ENCODE data around the gene MAGI2.

MAGI2 gene

GRCh38 chr7:78203042-78203720, 1250.3 kb downstream of the MAGI2 start:
- no peaks in the 10 kb centered on the region for H3K4me1 ChIP-seq (ENCODE audit: insufficient read depth, low read length, poor library complexity, severe bottlenecking)
- no peaks in the 10 kb centered on the region for H3K27me3 ChIP-seq (ENCODE audit: insufficient read depth, low read length, poor library complexity, severe bottlenecking)
- no peak overlapping the region for H3K4me2 ChIP-seq (ENCODE audit: low read depth, low read length, poor library complexity, severe bottlenecking)
- no peak overlapping the region for H3K4me3 ChIP-seq (ENCODE audit: low read length, poor library complexity, severe bottlenecking)
- no peaks in the 10 kb centered on the region for H3K79me2 ChIP-seq (ENCODE audit: insufficient read depth, low read length)
- H3K9me3 ChIP-seq (ENCODE audit: insufficient read depth, low read depth, low read length) = no peaks in the 10 kb centered on the region
- no peaks in the 10 kb centered on the region for H3K9me2 ChIP-seq (replicated peaks; ENCODE audit: low read depth, low read length)
- no peaks in the 10 kb centered on the region for H3F3A ChIP-seq (ENCODE audit: low read depth)
- H3K36me3 ChIP-seq (ENCODE audit: insufficient read depth, low read length) = no peaks in the 10 kb centered on the region
- no peak overlapping the region for H3K9ac ChIP-seq (ENCODE audit: low read depth, low read length, poor library complexity, severe bottlenecking)
- no peak for TF ChIP-seq CTCF (conservative IDR thresholded peaks at IDR 0.05; ENCODE audit: low read length)
- TF ChIP-seq EZH2phosphoT487 (IDR thresholded peaks at IDR 0.05; ENCODE audit: borderline replicate concordance) = no peak
- H4K20me1 ChIP-seq (ENCODE audit: insufficient read depth, low read length, poor library complexity, severe bottlenecking) = no peaks in the 10 kb centered on the region
- no peak overlapping the region for H2AFZ ChIP-seq (ENCODE audit: low read length)

GRCh38 chr7:78198756-78199155, 1254.7 kb downstream of the MAGI2 start:
- no peaks in the 10 kb centered on the region for H3K79me2 ChIP-seq (ENCODE audit: insufficient read depth, low read length)
- H3K9me3 ChIP-seq (ENCODE audit: insufficient read depth, low read depth, low read length) = no peaks in the 10 kb centered on the region
- no peak overlapping the region for H3K9ac ChIP-seq (ENCODE audit: low read depth, low read length, poor library complexity, severe bottlenecking)
- no peak for TF ChIP-seq CTCF (conservative IDR thresholded peaks at IDR 0.05; ENCODE audit: low read length)
- TF ChIP-seq EZH2phosphoT487 (IDR thresholded peaks at IDR 0.05; ENCODE audit: borderline replicate concordance) = no peak
- H3K9me2 ChIP-seq (replicated peaks; ENCODE audit: low read depth, low read length) = no peaks in the 10 kb centered on the region
- no peaks in the 10 kb centered on the region for H3K27me3 ChIP-seq (ENCODE audit: insufficient read depth, low read length, poor library complexity, severe bottlenecking)
- no peak overlapping the region for H3K4me2 ChIP-seq (ENCODE audit: low read depth, low read length, poor library complexity, severe bottlenecking)
- no peaks in the 10 kb centered on the region for H4K20me1 ChIP-seq (ENCODE audit: insufficient read depth, low read length, poor library complexity, severe bottlenecking)
- H2AFZ ChIP-seq (ENCODE audit: low read length) = no peak overlapping the region
- H3F3A ChIP-seq (ENCODE audit: low read depth) = no peaks in the 10 kb centered on the region
- no peaks in the 10 kb centered on the region for H3K36me3 ChIP-seq (ENCODE audit: insufficient read depth, low read length)
- no peaks in the 10 kb centered on the region for H3K4me1 ChIP-seq (ENCODE audit: insufficient read depth, low read length, poor library complexity, severe bottlenecking)
- H3K4me3 ChIP-seq (ENCODE audit: low read length, poor library complexity, severe bottlenecking) = no peak overlapping the region

- H3K9me2 ChIP-seq (replicated peaks; ENCODE audit: low read depth, low read length) = no peaks in the 10 kb centered on the region
- no peaks in the 10 kb centered on the region for H3K36me3 ChIP-seq (ENCODE audit: insufficient read depth, low read length)
- H3K9me3 ChIP-seq (ENCODE audit: insufficient read depth, low read depth, low read length) = no peaks in the 10 kb centered on the region
- no peak overlapping the region for H3K4me2 ChIP-seq (ENCODE audit: low read depth, low read length, poor library complexity, severe bottlenecking)
- H3F3A ChIP-seq (ENCODE audit: low read depth) = no peaks in the 10 kb centered on the region
- no peak overlapping the region for H3K9ac ChIP-seq (ENCODE audit: low read depth, low read length, poor library complexity, severe bottlenecking)
- H2AFZ ChIP-seq (ENCODE audit: low read length) = no peak overlapping the region
- H3K27me3 ChIP-seq (ENCODE audit: insufficient read depth, low read length, poor library complexity, severe bottlenecking) = no peaks in the 10 kb centered on the region
- H4K20me1 ChIP-seq (ENCODE audit: insufficient read depth, low read length, poor library complexity, severe bottlenecking) = no peaks in the 10 kb centered on the region
- no peaks in the 10 kb centered on the region for H3K4me1 ChIP-seq (ENCODE audit: insufficient read depth, low read length, poor library complexity, severe bottlenecking)
- no peaks in the 10 kb centered on the region for H3K79me2 ChIP-seq (ENCODE audit: insufficient read depth, low read length)
- no peak overlapping the region for H3K4me3 ChIP-seq (ENCODE audit: low read length, poor library complexity, severe bottlenecking)
- TF ChIP-seq EZH2phosphoT487 (IDR thresholded peaks at IDR 0.05; ENCODE audit: borderline replicate concordance) = no peak
- TF ChIP-seq CTCF (conservative IDR thresholded peaks at IDR 0.05; ENCODE audit: low read length) = no peak
Observed at GRCh38 chr7:78197447-78197846, 1256.0 kb downstream of the MAGI2 start.

Measured in Loucy (cell line).